H4 (cell line): ENCODE results near the gene BANP. TPM values are rescaled to one million over a fixed set of nuclear protein-coding genes. Genes with fewer than 3 reads are reported as not detected.
A peak's percentile ranks its signal among the peaks of the same experiment; 100 is the strongest.
"Not testable (repeated sequence)": the region's sequence is repeated elsewhere in the genome, so short reads cannot be mapped to it uniquely, and the experiment has no call there.

Experiments used
- DNase-seq: peaks from one replicate; pipeline ENCODE4 v3.0.0-alpha.2; 2015; ENCODE audit warnings: low spot score
- total RNA-seq: library from RNA; depleted of rRNA; stranded (reverse); fragments of >200 nt; shearing (Covaris generic); gene quantifications from 2 replicates; pipeline ENCODE4 v1.2.3, GENCODE V29; 2014

The BANP gene
- total RNA-seq, 1 experiment from 2014 or later: 14.1 TPM

DNA sequence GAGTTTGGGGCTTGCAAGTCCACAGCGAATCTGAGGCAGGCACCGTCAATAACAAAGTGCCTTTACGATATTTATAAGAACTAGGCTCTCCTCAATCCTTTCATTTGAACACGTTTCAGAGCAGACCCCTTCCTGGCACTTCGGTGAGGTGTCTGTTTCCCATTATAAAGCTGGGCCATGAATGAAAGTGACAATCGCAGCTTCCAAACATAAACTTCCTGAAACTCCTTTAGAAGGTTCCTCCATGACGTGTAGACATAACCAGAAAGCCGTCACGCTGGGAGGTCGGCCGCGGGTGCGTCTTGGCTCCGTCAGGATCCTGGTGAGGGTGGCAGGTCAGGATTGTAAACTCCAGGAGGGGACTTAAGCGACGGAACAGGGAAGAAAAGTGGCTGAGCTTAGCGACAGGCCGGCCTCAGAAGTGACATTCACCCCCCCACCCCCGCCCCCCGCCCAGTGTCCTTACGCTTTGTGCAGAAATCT is 150.4 kb downstream of the BANP start:
- not testable (repeated sequence) for DNase-seq

DNA sequence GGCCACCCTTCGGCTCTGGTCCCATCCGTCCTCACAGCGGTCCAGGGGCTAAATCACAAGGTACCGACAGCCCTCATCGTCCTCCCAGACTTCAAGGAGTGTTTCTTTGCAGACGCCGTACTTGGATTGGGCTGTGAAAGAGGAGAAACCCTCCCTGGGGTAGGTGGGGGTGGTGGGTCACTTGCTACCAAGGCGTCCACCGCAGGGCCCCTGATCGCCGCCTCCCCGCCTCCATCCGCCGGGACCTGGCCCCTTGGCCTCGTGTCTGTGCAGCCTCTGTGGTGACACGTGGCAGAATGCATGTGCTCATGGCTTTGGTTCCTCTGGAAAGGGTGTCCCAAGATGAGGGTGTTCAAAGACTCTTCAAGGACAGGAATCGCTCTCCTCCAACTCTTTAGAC is 151.4 kb downstream of the BANP start:
- DNase-seq: no peak

DNA sequence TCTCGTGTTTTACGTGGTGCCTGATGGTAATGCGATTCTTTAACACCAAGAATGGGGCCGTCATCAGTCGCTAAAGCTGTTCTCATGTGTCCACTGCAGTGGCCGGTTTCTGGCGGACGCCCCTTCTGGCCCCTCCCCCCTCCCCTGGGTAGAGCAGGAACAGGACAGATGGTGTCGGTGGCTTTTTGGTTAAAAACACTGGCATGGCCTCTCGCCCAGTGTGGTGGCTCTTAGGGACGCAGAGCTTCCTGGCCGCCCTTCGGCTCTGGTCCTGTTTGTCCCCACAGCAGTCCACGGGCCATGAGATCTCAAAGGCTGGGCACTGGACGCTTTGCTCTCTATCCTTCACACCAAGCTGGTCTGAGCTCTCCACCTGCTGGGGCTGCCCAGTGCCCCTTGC is 151.8 kb downstream of the BANP start:
- no peak for DNase-seq

DNA sequence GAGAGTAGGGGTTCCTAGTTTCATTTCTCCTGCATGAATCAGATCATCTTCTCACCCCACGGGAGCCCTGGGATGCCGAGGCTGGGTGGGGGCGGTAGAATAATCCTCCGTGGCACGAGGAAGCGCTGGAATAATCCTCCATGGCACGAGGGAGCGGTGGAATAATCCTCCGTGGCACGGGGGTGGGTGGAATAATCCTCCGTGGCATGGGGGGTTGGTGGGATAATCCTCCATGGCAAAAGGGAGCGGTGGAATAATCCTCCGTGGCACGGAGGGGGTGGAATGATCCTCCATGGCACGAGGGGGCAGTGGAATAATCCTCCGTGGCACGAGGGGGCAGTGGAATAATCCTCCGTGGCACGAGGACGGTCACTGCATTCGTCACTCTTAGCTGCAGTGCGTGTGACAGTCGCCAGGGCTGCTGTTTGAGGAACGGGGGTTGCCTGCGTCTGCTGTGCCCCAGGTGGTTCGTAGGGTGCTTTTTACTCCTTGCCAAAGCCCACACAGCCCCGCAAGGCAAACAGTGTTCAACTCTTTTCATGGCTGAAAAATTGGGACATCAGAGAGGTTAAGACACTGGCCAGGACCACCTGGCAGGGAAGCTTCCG is 152.5 kb downstream of the BANP start:
- no peak for DNase-seq

DNA sequence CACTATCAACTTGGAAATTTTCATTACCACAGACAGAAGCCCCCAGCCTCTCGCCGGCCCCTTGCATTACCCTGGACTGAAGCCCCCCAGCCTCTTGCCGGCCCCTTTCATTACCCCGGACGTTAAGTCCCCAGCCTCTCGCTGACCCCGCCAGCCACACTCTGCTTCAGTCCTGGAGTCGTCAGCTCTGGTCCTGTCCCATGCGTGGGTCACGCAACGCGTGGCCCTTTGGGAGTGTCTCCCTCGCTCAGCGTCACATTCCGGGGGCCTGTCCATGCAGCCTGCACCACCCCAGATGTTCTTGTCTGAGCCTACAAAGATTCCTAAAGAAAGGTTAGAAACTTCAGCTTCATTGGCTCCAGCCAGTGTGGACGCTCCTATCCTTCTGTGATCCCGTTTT is 153.1 kb downstream of the BANP start:
- not testable (repeated sequence) for DNase-seq

DNA sequence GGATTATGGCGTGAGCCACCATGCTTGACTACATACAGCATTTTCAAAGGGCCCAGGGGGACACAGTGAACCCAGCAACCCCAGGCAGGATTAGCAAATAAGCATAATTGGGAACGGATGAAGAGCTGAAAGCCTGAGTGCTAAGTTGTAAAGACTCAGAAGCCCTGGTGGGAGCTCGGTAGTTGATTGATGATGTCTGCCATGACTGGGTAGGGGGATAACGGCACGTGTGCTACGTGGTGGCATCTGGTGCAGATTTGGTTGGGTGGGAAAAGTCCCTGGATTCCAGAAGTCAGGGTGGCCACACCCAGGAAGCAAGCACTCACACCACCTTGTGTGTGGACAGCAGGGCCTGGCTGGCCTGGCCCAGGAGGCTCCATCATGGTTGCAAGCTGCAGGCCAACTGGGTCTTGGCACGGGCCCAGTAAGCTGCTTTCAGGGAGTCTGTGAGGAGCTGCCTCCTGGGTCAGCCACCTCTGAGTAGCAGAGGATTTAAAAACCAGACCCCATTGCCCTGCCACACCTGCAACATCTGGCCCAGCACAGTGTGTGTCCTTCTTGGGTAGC is 154.4 kb downstream of the BANP start:
- DNase-seq: not testable (repeated sequence)

DNA sequence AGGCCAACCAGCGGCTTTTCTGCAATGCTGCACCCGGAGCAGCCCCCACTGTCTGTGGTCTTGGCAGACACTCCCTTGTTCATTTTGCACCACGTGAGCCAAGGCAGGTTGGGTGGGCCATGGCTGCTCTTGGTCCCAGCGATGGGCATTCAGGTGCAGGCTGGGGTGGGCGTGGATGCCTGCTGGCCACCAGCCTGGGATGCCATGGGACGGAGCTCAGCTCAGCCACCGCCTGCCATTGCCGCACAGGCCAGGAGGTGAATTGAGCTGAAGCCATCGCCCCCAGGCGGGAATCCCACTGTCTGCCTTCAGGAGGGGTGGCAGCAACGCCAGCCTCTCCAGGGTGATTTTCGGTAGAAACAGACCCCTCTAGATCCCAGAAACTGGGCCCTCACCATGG is 155.3 kb downstream of the BANP start:
- DNase-seq: not testable (repeated sequence)

DNA sequence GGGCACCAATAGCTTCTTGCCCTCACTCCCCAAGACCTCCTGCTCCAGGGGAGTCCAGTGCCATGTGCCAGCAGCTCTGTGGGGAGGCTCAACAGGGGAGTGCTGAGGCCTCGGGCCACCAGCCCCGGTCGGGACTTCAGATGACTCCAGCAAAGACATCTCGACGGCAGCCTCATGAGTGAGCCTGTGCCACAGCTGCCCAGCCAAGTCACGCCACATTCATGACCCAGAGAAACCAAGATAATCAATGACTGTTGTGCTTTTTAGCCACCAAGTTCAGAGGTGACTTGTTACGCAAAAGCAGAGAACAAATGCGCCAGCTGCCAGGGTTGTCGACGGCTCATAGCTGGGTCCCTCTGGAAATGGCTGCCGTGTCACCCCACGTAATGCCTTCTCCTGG is 157.5 kb downstream of the BANP start:
- no peak for DNase-seq

DNA sequence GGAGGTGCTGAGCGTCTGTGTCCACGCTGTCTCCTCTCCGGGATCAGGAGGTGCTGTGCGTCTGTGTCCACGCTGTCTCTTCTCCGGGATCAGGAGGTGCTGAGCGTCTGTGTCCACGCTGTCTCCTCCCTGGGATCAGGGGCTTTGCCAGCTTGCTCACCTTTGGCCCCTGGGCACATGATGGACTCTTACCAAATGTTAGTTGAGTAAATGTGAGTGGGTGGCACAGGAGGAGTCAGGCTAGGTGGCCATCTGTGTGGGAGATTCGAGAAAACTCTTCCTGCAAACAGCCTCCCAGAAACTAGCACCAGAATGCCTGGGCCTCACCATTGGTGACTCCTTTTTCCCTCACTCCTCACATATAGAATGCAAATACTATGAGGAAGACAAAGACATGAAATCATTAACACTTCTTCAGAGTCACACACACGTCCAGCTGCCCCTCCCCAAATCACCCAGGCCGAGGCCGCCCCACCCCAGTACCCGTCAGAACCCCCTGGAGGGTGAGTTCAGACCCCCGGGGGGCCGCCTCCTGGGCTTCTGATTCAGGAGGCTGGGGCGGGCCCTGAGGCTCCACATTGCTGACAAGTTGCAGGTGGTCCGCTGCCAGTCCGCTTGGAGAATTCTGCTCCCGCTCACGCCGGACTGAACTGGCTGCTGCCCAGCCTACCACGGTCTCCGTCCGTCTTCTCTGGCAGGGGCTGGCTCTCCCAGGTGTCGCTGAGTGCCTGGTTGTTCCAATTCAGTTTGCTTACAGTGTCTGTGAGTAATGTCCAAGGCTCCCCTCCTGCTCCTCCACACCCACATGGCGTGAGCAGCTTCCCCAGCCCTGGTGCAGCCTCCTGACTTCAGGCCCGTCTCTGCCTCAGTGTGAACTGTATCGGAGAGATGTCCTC is 158.7 kb downstream of the BANP start:
- DNase-seq: not testable (repeated sequence)

DNA sequence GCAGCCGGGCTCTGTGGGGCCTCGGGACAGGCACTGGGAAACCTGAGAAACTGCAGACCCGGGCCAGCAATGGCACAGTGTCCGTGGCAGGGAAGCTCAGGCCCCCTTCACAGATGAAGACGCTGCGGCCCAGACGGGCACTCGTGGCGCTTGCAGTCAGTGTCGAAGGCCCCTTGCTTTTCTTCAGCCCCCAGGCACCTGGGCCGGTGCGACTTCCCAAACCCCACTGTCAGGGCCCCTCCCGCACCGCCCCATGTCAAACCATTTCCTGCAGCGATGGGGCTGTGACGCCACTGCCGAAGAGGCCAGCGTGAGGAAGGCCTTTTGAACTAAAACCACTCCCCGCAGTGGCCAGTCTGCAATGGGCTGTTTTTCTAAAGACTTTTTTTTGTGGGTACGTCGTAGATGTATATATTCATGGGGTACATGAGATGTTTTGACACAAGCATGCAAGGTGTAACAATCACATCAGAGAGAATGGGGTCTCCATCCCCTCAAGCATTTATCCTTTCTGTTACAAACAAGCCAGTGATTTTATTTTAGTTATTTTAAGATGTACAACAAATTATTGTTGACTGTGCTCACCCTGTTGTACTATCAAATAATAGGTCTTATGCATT is 159.8 kb downstream of the BANP start:
- DNase-seq: not testable (repeated sequence)

DNA sequence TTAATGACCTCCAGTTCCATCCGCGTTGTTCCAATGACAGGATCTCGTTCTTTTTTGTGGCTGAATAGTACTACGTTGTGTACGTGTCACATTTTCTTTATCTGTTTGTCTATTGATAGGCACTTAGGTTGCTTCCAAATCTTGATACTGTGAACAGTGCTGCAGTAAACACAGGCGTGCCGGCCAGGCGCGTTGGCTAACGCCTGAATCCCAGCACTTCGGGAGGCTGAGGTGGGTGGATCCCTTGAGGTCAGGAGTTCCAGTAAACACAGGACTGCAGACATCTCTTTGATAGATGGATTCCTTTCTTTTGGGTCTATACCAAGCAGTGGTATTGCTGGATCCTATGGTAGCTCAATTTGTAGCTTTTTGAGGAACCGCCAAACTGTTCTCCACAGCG is 160.7 kb downstream of the BANP start:
- DNase-seq: not testable (repeated sequence)

DNA sequence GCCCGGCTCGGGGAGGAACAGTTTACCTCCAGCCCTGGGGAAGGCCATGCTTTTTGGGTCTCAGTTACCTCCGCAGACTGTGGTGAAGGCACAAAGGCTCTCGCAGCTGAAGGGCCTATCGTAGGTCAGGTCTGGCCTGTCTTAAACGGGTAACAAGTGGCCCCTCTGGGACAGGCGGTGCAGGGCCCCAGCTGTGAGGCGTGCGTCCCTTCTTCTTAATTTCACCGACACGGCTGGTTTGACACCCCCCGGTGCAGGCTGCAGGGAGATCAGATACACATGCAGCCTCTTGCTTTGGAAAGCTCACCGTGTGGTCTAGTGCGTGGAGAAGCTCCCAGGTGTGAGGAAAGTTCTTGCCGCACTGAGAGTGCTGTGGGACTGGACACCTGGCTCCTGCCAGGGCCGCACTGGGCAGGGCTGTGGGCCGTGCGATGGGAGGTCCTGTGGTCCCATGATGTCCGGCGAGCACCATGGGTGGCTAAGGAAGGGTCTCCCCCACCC is 162.4 kb downstream of the BANP start:
- no peak for DNase-seq

DNA sequence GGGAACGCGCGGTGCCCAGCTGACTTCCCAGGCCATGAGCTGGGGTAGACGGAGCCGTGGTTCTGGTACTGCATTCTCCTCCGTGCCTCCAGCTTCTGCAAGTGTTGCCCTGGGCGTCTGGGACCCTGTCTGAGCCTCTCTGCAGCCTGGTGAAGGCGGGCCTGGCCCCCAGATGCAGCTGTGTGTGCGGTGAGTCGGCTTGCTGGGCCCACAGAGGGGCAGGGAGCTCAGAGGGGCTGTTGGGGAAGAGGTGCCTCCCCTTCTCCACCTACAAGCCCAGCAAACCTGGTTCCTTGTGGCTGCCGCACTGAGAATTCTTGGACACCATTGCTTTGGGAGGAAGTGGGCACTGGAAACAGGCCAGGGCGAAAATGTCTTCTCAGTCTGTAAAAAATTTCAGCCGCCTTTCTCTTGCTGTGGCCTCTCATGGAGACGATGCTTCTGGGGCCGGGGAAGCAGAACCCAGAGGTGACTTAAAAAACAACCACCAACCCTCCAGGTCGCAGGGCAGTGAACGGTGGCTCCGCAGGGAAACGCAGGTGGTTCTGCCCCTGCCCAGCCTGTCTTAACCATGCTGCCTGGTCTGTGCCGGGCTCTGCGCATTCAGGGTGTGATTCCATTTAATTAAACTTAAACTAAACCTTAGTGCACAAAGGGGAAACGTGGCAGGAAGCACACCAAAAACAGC is 163.5 kb downstream of the BANP start:
- not testable (repeated sequence) for DNase-seq

DNA sequence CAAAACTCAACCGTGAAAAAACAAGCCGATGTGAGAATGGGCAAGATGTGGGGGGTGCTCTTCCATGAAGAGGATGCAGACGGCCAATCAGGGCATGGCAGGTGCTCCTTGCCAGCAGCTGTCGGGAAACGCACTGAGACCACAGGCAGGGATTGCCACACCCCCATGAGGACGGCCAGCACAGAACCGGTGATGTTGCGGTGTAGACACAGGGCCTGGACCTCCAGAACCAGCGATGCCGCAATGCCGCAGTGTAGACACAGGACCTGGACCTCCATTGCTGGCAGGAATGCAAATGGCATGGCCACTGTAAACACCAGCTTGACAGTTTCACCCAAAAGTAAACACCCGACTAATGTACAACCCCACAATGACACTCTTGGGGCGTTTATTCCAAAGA is 164.9 kb downstream of the BANP start:
- DNase-seq: peak; percentile 27

DNA sequence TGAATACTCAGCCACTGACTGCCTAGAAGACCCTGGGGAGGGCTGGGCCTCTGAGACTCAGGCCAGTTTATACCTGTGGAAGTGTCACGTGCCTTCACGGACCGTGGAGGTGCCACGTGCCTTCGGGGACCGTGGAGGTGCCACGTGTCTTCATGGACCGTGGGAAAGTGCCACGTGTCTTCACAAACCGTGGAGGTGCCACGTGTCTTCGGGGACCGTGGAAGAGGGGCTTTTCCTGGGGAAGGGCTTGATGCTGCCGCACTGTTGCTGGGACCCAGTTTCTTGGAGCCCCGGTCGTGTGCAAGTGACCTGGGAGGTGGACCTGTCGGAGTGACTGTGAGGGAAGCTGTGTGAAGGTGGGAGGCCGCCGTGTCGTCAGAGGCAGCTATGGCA is 166.2 kb downstream of the BANP start:
- DNase-seq: no peak

DNA sequence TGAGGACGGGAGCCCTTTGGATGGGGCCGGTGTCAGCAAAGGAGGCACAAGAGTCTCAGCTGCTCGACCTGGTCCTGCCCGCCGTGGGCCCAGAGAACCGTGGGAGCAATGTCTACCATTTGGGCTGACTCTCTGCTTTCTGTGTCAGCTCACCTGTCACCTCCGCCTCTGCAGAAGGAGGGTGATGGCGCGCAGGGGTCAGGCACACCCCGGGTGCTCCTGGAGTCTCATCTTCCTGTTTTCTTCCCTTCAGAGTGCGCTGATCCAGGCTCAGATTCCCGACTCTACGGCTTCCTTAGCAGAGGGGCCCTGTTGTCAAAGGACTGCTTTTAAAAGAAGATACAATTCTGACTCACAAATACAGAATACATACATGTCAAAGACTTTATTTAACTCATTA is 167.1 kb downstream of the BANP start:
- DNase-seq: no peak

DNA sequence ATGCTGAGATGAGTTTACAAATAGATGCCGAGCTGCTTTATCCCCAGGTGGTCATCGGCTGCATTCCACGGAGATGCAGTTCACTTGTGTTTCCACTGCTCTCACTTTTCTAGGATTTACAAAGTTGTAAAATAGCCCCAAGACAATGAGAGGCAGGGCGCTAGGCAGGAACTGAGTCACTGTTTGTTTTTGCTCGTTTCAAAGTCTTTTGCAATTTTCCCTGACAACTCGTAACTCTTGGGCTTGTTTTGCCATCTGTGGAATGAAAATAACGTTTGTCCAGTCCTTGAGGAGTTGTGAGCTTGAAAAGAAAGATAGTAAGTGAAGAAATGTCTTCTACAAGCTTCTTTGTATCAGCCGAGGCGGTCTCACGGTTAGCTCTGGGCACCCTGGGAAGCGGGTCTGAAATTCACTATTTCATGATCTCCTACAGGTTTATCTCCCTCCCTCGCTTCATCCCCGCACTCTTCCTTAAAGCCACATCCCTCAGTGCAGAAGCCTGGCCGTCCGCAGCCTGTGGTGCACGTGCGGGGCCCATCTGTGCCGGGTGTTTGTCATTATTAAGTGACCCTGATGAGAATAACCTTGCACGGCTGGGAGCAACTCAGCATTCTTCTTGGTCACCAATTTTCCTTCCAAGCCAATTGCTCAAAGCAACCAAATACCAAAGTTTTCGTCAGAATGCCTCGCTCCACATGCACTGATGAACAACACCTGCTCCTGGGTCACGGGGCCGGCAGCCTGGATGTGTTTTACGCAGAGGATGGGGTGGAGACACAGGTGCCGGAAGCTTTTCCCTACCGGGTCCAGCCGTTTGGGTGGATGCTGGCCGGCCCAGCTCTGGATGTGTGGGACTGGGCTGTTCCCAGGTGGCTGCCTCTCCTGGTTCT is 167.9 kb downstream of the BANP start:
- DNase-seq: peak; percentile 77

DNA sequence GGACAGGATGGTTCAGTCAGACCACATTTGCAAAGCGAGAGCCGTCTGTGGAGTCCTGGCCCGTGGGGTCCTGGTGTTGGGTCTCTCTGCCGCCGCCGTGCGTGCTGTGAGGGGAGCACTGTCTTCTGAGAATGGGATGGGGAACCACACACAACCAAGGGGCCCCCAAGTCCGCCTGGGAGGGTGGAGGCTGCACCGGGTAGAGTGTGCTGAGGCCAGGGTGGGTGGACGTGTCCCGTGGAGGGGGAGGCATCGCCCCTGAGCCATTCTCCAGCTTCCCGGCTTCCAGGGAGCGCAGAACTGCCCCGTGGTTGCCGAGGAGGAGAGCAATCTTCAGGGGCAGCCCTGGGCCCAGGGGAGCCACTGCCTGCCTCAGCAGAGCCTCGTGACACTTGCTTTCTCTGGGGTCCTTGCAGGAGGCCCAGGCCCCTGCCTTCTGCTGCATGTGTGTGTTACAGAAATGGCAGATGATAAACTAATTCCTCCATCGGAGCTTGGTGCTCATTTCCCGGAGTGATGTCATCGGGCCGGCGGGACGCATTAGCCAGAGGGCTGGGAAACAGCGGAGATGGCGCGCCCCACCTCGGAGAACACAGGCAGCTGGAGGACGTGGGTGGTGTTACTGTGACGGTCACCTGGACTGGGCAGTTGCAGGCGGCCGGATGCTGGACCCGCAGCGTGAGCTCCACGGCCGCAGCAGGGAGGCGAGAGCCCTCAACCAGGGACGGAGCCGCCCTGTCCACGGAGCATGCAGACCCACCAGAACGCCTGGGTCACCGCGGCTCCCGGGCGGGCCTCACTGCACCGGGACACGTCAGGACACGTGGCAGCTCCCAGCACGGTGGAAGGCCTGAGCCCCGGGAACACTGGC is 168.9 kb downstream of the BANP start:
- DNase-seq: not testable (repeated sequence)

DNA sequence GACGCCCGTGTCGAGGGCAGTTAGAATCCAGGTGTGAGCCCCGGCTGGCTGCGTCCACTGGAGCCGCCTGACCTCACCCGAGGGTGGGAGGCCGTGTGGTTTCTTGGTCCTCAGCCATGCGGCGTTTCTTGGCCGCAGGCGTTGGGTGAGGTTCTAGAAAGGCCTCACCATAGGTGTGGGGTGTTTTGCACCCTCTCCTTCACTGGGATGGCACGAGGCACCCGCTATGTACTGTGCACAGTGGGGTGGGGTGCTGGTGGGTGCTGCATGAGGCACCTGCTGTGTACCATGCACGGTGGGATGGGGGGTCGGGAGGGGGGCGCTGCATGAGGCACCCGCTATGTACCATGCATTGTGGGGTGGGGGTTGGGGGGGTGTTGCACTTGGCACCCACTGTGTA is 169.6 kb downstream of the BANP start:
- DNase-seq: no peak
